IMR-90 (cell line): Measurements from ENCODE around the gene CIB2. TPM values are rescaled to one million over a fixed set of nuclear protein-coding genes. Genes with fewer than 3 reads are reported as not detected.

Source experiments
- ATAC-seq: fragments of 200-7000 bp; cut with Tn5 transposase; 2 replicates; pipeline ENCODE4 v1.9.1; 2020; ENCODE audit warnings: low read depth, mild to moderate bottlenecking, moderate library complexity
- BruUV-seq: library from RNA; stranded (reverse); fragments of 400-500 nt; replicated peaks from 2 replicates; lab custom pipeline; 2021; lab: Mats Ljungman, UMichigan
- CTCF ChIA-PET: fragments of 300-600 bp; formaldehyde crosslinking; extraction: SDS; loops from one replicate; lab custom pipeline; 2021; ENCODE audit warnings: antibody characterized with exemption; lab: Yijun Ruan, JAX
- POLR2A ChIA-PET: fragments of 300-600 bp; sonication (Branson Sonifier 250); formaldehyde crosslinking; loops from one replicate; lab custom pipeline; 2022; ENCODE audit warnings: antibody characterized with exemption; ENCODE audit not compliant: unreplicated experiment; lab: Charles Lee
- DNase-seq: peaks from one replicate; pipeline ENCODE4 v3.0.0; 2013
- H2AFZ ChIP-seq: replicated peaks from 2 replicates; pipeline ENCODE3; 2013; ENCODE audit warnings: low read length, mild to moderate bottlenecking; ENCODE audit not compliant: poor library complexity
- H2AK5ac ChIP-seq: 2 replicates; pipeline ENCODE4 v1.6.1; 2013; ENCODE audit warnings: low read depth, low read length, inconsistent platforms
- H2AK9ac ChIP-seq: replicated peaks from 2 replicates; pipeline ENCODE3; 2013; ENCODE audit warnings: mild to moderate bottlenecking, low read depth, low read length, moderate library complexity; ENCODE audit not compliant: poor library complexity
- H2BK120ac ChIP-seq: 2 replicates; pipeline ENCODE4 v1.6.1; 2013; ENCODE audit warnings: low read depth, low read length, inconsistent platforms
- H2BK15ac ChIP-seq: 3 replicates; pipeline ENCODE4 v1.6.1; 2013; ENCODE audit warnings: low read depth, low read length, inconsistent platforms
- H2BK20ac ChIP-seq: 2 replicates; pipeline ENCODE4 v1.6.1; 2013; ENCODE audit warnings: low read depth, mild to moderate bottlenecking, inconsistent platforms, low read length, moderate library complexity
- H2BK5ac ChIP-seq: 2 replicates; pipeline ENCODE4 v1.6.1; 2013; ENCODE audit warnings: mild to moderate bottlenecking, low read depth, low read length, inconsistent platforms; ENCODE audit not compliant: poor library complexity, severe bottlenecking
- H3K14ac ChIP-seq: replicated peaks from 2 replicates; pipeline ENCODE4 v1.6.1; 2013; ENCODE audit warnings: low read depth, low read length, inconsistent platforms
- H3K18ac ChIP-seq: 2 replicates; pipeline ENCODE4 v1.6.1; 2013; ENCODE audit warnings: low read depth, low read length, control low read depth
- H3K23ac ChIP-seq: 2 replicates; pipeline ENCODE4 v1.6.1; 2013; ENCODE audit warnings: low read depth, low read length, inconsistent platforms
- H3K27ac ChIP-seq: 2 replicates; pipeline ENCODE4 v1.5.1; 2013; ENCODE audit warnings: mild to moderate bottlenecking, control low read depth, low read length; ENCODE audit not compliant: insufficient read depth
- H3K27me3 ChIP-seq: 2 replicates; pipeline ENCODE4 v1.6.1; 2013; ENCODE audit warnings: low read length; ENCODE audit not compliant: control insufficient read depth, insufficient read depth
- H3K36me3 ChIP-seq: 2 replicates; pipeline ENCODE4 v1.6.1; 2013; ENCODE audit warnings: low read length, mixed read lengths; ENCODE audit not compliant: control insufficient read depth, insufficient read depth
- H3K4ac ChIP-seq: 2 replicates; pipeline ENCODE4 v1.6.1; 2013; ENCODE audit warnings: low read depth, low read length, inconsistent platforms
- H3K4me1 ChIP-seq: 2 replicates; pipeline ENCODE4 v1.6.1; 2013; ENCODE audit warnings: low read length, mixed read lengths; ENCODE audit not compliant: control insufficient read depth, insufficient read depth
- H3K4me2 ChIP-seq: 2 replicates; pipeline ENCODE4 v1.6.1; 2013; ENCODE audit warnings: low read depth, mild to moderate bottlenecking, control low read depth, low read length, moderate library complexity
- H3K4me3 ChIP-seq: 2 replicates; pipeline ENCODE4 v1.5.1; 2013; ENCODE audit warnings: low read depth, mild to moderate bottlenecking, control low read depth, low read length, moderate library complexity; ENCODE audit not compliant: insufficient read depth
- H3K56ac ChIP-seq: 2 replicates; pipeline ENCODE4 v1.6.1; 2013; ENCODE audit warnings: low read length, inconsistent platforms; ENCODE audit not compliant: insufficient read depth; ENCODE audit errors: extremely low read depth
- H3K79me1 ChIP-seq, 2 experiments: 2 replicates each; pipeline ENCODE4 v1.6.1; 2013; ENCODE audit warnings: low read length in 2 of 2, inconsistent platforms in 1 of 2, low read depth in 1 of 2
- H3K9ac ChIP-seq: 2 replicates; pipeline ENCODE4 v1.6.1; 2013; ENCODE audit warnings: low read depth, low read length, control low read depth
- H3K9me1 ChIP-seq: 2 replicates; pipeline ENCODE4 v1.6.1; 2013; ENCODE audit warnings: low read length, inconsistent platforms; ENCODE audit not compliant: insufficient read depth
- H3K9me3 ChIP-seq: 2 replicates; pipeline ENCODE4 v1.6.1; 2013; ENCODE audit warnings: low read length; ENCODE audit not compliant: control insufficient read depth, insufficient read depth
- H4K20me1 ChIP-seq: 2 replicates; pipeline ENCODE4 v1.6.1; 2013; ENCODE audit warnings: low read length, inconsistent platforms; ENCODE audit not compliant: insufficient read depth
- H4K5ac ChIP-seq: 2 replicates; pipeline ENCODE4 v1.6.1; 2013; ENCODE audit warnings: mild to moderate bottlenecking, low read depth, low read length, control low read depth
- H4K8ac ChIP-seq, 2 experiments: 2 replicates each; pipeline ENCODE4 v1.6.1; 2013; ENCODE audit warnings: low read depth in 2 of 2, low read length in 2 of 2, control low read depth in 1 of 2, inconsistent platforms in 1 of 2
- H4K91ac ChIP-seq: 2 replicates; pipeline ENCODE4 v1.6.1; 2013; ENCODE audit warnings: low read depth, low read length, inconsistent platforms; ENCODE audit not compliant: insufficient read depth
- MAFK ChIP-seq: IDR thresholded peaks from 2 replicates; pipeline ENCODE4 v1.6.1; 2012; ENCODE audit warnings: low read depth, low read length, improper control_type of control experiment
- WGBS, 2 experiments: methylation state at CpG; one replicate each; pipeline versions ENCODE4 v1.1.5 to v1.1.7; 2013; ENCODE audit warnings: missing lambda C conversion rate in 2 of 2; ENCODE audit not compliant: insufficient read length in 1 of 2; ENCODE audit errors: extremely low coverage in 2 of 2; 5-methylcytosine and 5-hydroxymethylcytosine counted together
- dilution Hi-C: fragments of 300-500 bp; cut with HindIII; formaldehyde crosslinking; loops from one replicate; pipeline ENCODE4 v1.14.3; 2018; ENCODE audit warnings: low sequenced_read_pairs; ENCODE audit not compliant: unreplicated experiment
- in situ Hi-C: fragments of 300-500 bp; cut with MboI; formaldehyde crosslinking; loops from 3 replicates; pipeline ENCODE4 v1.14.3; 2019; ENCODE audit warnings: low sequenced_read_pairs, inconsistent platforms, mixed read lengths
- intact Hi-C: fragments of 100-400 bp; cut with micrococcal nuclease; formaldehyde crosslinking; loops from 2 replicates; pipeline ENCODE4 v1.10.0; 2022
- polyA plus RNA-seq, 3 experiments: library from polyadenylated mRNA; depleted of rRNA; stranded (reverse); fragments of >200 nt; gene quantifications; 2 replicates each; pipeline ENCODE4 v1.2.3, GENCODE V29; 2012; ENCODE audit warnings: low replicate concordance in 1 of 3
- total RNA-seq: library from RNA; depleted of rRNA; stranded (reverse); fragments of >200 nt; gene quantifications from 2 replicates; pipeline ENCODE4 v1.2.3, GENCODE V29; 2012

The CIB2 gene
- total and polyA plus RNA-seq, 2 of the 4 experiments (the other 2 are of a cell fraction), result 2.2 to 2.4 TPM

GRCh38 chr15:78142332-78142731, 11.1 kb upstream of the CIB2 start:
- TF ChIP-seq MAFK, result no peak
- H4K91ac ChIP-seq, result no peak overlapping the region
- no peak overlapping the region for H4K5ac ChIP-seq
- H2BK15ac ChIP-seq, result no peak overlapping the region
- H2BK120ac ChIP-seq, result no peak overlapping the region
- no peaks in the 10 kb centered on the region for H3K9me3 ChIP-seq
- no peak overlapping the region for H3K4me3 ChIP-seq
- H3K9ac ChIP-seq, result no peak overlapping the region
- H3K36me3 ChIP-seq, result no peaks in the 10 kb centered on the region
- no peak overlapping the region for H2BK20ac ChIP-seq
- peaks cover 5% of the 10 kb centered on the region; the same call in 1 of the 2 replicates for H3K9me1 ChIP-seq
- no peaks in the 10 kb centered on the region for H4K20me1 ChIP-seq
- H3K27me3 ChIP-seq, result no peaks in the 10 kb centered on the region; the same call in 1 of the 2 replicates
- H2AK9ac ChIP-seq, result no peak overlapping the region
- no peak overlapping the region for H3K4me2 ChIP-seq
- H2AFZ ChIP-seq, result no peak overlapping the region
- CTCF ChIA-PET, result no interaction called here
- WGBS, 2 experiments, result no CpG with 5 or more reads among the region's 3 CpGs
- no peak overlapping the region for H3K27ac ChIP-seq
- no peak overlapping the region for H2AK5ac ChIP-seq
- no peak overlapping the region for H2BK5ac ChIP-seq
- POLR2A ChIA-PET, result no interaction called here
- dilution Hi-C loops, result no loop called here
- no peaks in the 10 kb centered on the region for H3K79me1 ChIP-seq
- H4K8ac ChIP-seq, result no peak overlapping the region
- no peak overlapping the region for H3K4ac ChIP-seq
- in situ Hi-C loops, result no loop called here
- intact Hi-C loops, result no loop called here
- DNase-seq (no peak), ATAC-seq (no peak)
- no peaks in the 10 kb centered on the region for H3K4me1 ChIP-seq
- no peak overlapping the region for H3K14ac ChIP-seq
- no TSS peak for BruUV-seq
- no peak overlapping the region for H3K56ac ChIP-seq
- no peak overlapping the region for H3K18ac ChIP-seq
- no peak overlapping the region for H3K23ac ChIP-seq
